ENCODE results near the gene RNF130.
"Not testable (repeated sequence)": the region's sequence is repeated elsewhere in the genome, so short reads cannot be mapped to it uniquely, and the experiment has no call there.

DNA sequence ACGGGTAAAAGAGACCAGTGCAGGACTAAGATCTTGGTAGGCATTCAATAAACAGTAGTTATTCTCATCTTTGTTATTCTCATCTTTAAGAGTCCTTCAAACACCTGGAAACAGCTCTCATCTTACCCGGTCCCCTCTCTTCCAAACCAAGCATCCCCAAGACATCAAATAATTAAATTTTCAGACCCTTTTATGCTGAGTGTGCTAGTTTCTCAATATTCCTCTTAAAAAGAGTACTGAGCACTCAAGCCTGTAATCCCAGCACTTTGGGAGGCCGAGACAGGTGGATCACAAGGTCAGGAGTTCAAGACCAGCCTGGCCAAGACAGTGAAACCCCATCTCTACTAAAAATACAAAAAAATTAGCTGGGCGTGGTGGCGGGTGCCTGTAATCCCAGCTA is 112.4 kb downstream of the RNF130 start:
- TF ChIP-seq CTCF, POLR2AphosphoS5 (IDR thresholded peaks at IDR 0.05): not testable (repeated sequence)
